ENCODE data around the gene CLEC18A. TPM values are rescaled to one million over a fixed set of nuclear protein-coding genes. Genes with fewer than 3 reads are reported as not detected.
"Not testable (repeated sequence)": the region's sequence is repeated elsewhere in the genome, so short reads cannot be mapped to it uniquely, and the experiment has no call there.

CLEC18A gene
- 0.12 TPM for polyA plus RNA-seq (2012; ENCODE audit: low read depth, missing spikeins)

- not testable (repeated sequence) for DNase-seq (ENCODE audit: insufficient read length, low spot score); FAIRE-seq
Observed at GRCh38 chr16:69951017-69951671, at the start of gene CLEC18A. Gene CLEC18A (plus strand): TSS chr16:69951334. CDS start chr16:69951367, 33 bp downstream.

- TF ChIP-seq TAF1 (IDR thresholded peaks at IDR 0.05; ENCODE audit: low read depth, low read length): no peak
- no peak for TF ChIP-seq POLR2A (IDR thresholded peaks at IDR 0.05; ENCODE audit: low read depth, low read length)
- no peak for TF ChIP-seq PAX5 (IDR thresholded peaks at IDR 0.05; ENCODE audit: insufficient read depth, low read length, severe bottlenecking)
- no peak for TF ChIP-seq POLR2AphosphoS5 (IDR thresholded peaks at IDR 0.05; ENCODE audit: low read depth, low read length)
- no peak for TF ChIP-seq POU2F2 (IDR thresholded peaks at IDR 0.05; ENCODE audit: low read depth, low read length)
- no peak for TF ChIP-seq SPI1 (IDR thresholded peaks at IDR 0.05; ENCODE audit: low read depth, low read length)
- DNase-seq (ENCODE audit: insufficient read length, low spot score): no peak
- no peak for FAIRE-seq
Observed at GRCh38 chr16:69903865-69904415, 47.2 kb upstream of the CLEC18A start.

GRCh38 chr16:69904495-69905170, 46.5 kb upstream of the CLEC18A start:
- no peak for DNase-seq (ENCODE audit: insufficient read length, low spot score)
- TF ChIP-seq POLR2A (IDR thresholded peaks at IDR 0.05; ENCODE audit: low read depth, low read length) (no peak), SPI1 (IDR thresholded peaks at IDR 0.05; ENCODE audit: low read depth, low read length) (no peak), POLR2AphosphoS5 (IDR thresholded peaks at IDR 0.05; ENCODE audit: low read depth, low read length) (no peak), POU2F2 (IDR thresholded peaks at IDR 0.05; ENCODE audit: low read depth, low read length) (no peak), PAX5 (IDR thresholded peaks at IDR 0.05; ENCODE audit: insufficient read depth, low read length, severe bottlenecking) (no peak), TAF1 (IDR thresholded peaks at IDR 0.05; ENCODE audit: low read depth, low read length) (no peak)
- FAIRE-seq: no peak

- DNase-seq (ENCODE audit: insufficient read length, low spot score): no peak
- no peak for FAIRE-seq
- TF ChIP-seq POLR2A (IDR thresholded peaks at IDR 0.05; ENCODE audit: low read depth, low read length) (no peak), PAX5 (IDR thresholded peaks at IDR 0.05; ENCODE audit: insufficient read depth, low read length, severe bottlenecking) (no peak), POU2F2 (IDR thresholded peaks at IDR 0.05; ENCODE audit: low read depth, low read length) (no peak), SPI1 (IDR thresholded peaks at IDR 0.05; ENCODE audit: low read depth, low read length) (no peak), TAF1 (IDR thresholded peaks at IDR 0.05; ENCODE audit: low read depth, low read length) (no peak), POLR2AphosphoS5 (IDR thresholded peaks at IDR 0.05; ENCODE audit: low read depth, low read length) (no peak)
Observed at GRCh38 chr16:69905171-69905555, 46.0 kb upstream of the CLEC18A start.

- DNase-seq (ENCODE audit: insufficient read length, low spot score) (no peak), FAIRE-seq (no peak)
- no peak for TF ChIP-seq SPI1 (IDR thresholded peaks at IDR 0.05; ENCODE audit: low read depth, low read length)
- no peak for TF ChIP-seq POU2F2 (IDR thresholded peaks at IDR 0.05; ENCODE audit: low read depth, low read length)
- TF ChIP-seq TAF1 (IDR thresholded peaks at IDR 0.05; ENCODE audit: low read depth, low read length): no peak
- TF ChIP-seq POLR2A (IDR thresholded peaks at IDR 0.05; ENCODE audit: low read depth, low read length): no peak
- no peak for TF ChIP-seq PAX5 (IDR thresholded peaks at IDR 0.05; ENCODE audit: insufficient read depth, low read length, severe bottlenecking)
- TF ChIP-seq POLR2AphosphoS5 (IDR thresholded peaks at IDR 0.05; ENCODE audit: low read depth, low read length): no peak
Observed at GRCh38 chr16:69906838-69907401, 44.2 kb upstream of the CLEC18A start.

GRCh38 chr16:69909043-69909442, 42.1 kb upstream of the CLEC18A start:
- DNase-seq (ENCODE audit: insufficient read length, low spot score) (no peak), FAIRE-seq (no peak)
- no peak for TF ChIP-seq SPI1 (IDR thresholded peaks at IDR 0.05; ENCODE audit: low read depth, low read length)
- TF ChIP-seq POLR2AphosphoS5 (IDR thresholded peaks at IDR 0.05; ENCODE audit: low read depth, low read length): no peak
- TF ChIP-seq POLR2A (IDR thresholded peaks at IDR 0.05; ENCODE audit: low read depth, low read length): no peak
- no peak for TF ChIP-seq TAF1 (IDR thresholded peaks at IDR 0.05; ENCODE audit: low read depth, low read length)
- no peak for TF ChIP-seq POU2F2 (IDR thresholded peaks at IDR 0.05; ENCODE audit: low read depth, low read length)
- TF ChIP-seq PAX5 (IDR thresholded peaks at IDR 0.05; ENCODE audit: insufficient read depth, low read length, severe bottlenecking): no peak

GRCh38 chr16:69909760-69910159, 41.4 kb upstream of the CLEC18A start:
- no peak for DNase-seq (ENCODE audit: insufficient read length, low spot score)
- TF ChIP-seq TAF1 (IDR thresholded peaks at IDR 0.05; ENCODE audit: low read depth, low read length) (no peak), POLR2AphosphoS5 (IDR thresholded peaks at IDR 0.05; ENCODE audit: low read depth, low read length) (no peak), SPI1 (IDR thresholded peaks at IDR 0.05; ENCODE audit: low read depth, low read length) (no peak), POLR2A (IDR thresholded peaks at IDR 0.05; ENCODE audit: low read depth, low read length) (no peak)
- FAIRE-seq: no peak

- TF ChIP-seq TAF1 (IDR thresholded peaks at IDR 0.05; ENCODE audit: low read depth, low read length): no peak
- TF ChIP-seq PAX5 (IDR thresholded peaks at IDR 0.05; ENCODE audit: insufficient read depth, low read length, severe bottlenecking): no peak
- no peak for TF ChIP-seq SPI1 (IDR thresholded peaks at IDR 0.05; ENCODE audit: low read depth, low read length)
- TF ChIP-seq POLR2AphosphoS5 (IDR thresholded peaks at IDR 0.05; ENCODE audit: low read depth, low read length): no peak
- no peak for TF ChIP-seq POU2F2 (IDR thresholded peaks at IDR 0.05; ENCODE audit: low read depth, low read length)
- no peak for TF ChIP-seq POLR2A (IDR thresholded peaks at IDR 0.05; ENCODE audit: low read depth, low read length)
- FAIRE-seq (no peak), DNase-seq (ENCODE audit: insufficient read length, low spot score) (no peak)
Observed at GRCh38 chr16:69910964-69911363, 40.2 kb upstream of the CLEC18A start.

- DNase-seq (ENCODE audit: insufficient read length, low spot score) (no peak), FAIRE-seq (no peak)
- TF ChIP-seq POLR2A (IDR thresholded peaks at IDR 0.05; ENCODE audit: low read depth, low read length): no peak
- TF ChIP-seq POU2F2 (IDR thresholded peaks at IDR 0.05; ENCODE audit: low read depth, low read length): no peak
- TF ChIP-seq PAX5 (IDR thresholded peaks at IDR 0.05; ENCODE audit: insufficient read depth, low read length, severe bottlenecking): no peak
- no peak for TF ChIP-seq SPI1 (IDR thresholded peaks at IDR 0.05; ENCODE audit: low read depth, low read length)
- TF ChIP-seq TAF1 (IDR thresholded peaks at IDR 0.05; ENCODE audit: low read depth, low read length): no peak
- no peak for TF ChIP-seq POLR2AphosphoS5 (IDR thresholded peaks at IDR 0.05; ENCODE audit: low read depth, low read length)
Observed at GRCh38 chr16:69916462-69916861, 34.7 kb upstream of the CLEC18A start.

Measured in GM12891 (cell line).